Inferior parietal cortex (tissue), 1 donor: Measurements from ENCODE around the gene KLHL36.
"Not testable (repeated sequence)": the region's sequence is repeated elsewhere in the genome, so short reads cannot be mapped to it uniquely, and the experiment has no call there.

ENCODE experiments used
- DNase-seq: peaks from one replicate; pipeline ENCODE4 v3.0.0-alpha.2; 2016; ENCODE audit errors: extremely low spot score

KLHL36 gene

GRCh38 chr16:84673203-84673535 is 24.9 kb downstream of the KLHL36 start:
- no peak for DNase-seq

- no peak for DNase-seq
Observed at GRCh38 chr16:84673561-84673960, 25.2 kb downstream of the KLHL36 start.

- DNase-seq, result no peak
Observed at GRCh38 chr16:84675423-84675822, 27.1 kb downstream of the KLHL36 start.

GRCh38 chr16:84675884-84676283 is 27.6 kb downstream of the KLHL36 start:
- no peak for DNase-seq

GRCh38 chr16:84677017-84677803 is 28.9 kb downstream of the KLHL36 start:
- DNase-seq, result no peak

- no peak for DNase-seq
Observed at GRCh38 chr16:84677849-84678248, 29.5 kb downstream of the KLHL36 start.

GRCh38 chr16:84678541-84678940 is 30.2 kb downstream of the KLHL36 start:
- no peak for DNase-seq

GRCh38 chr16:84680165-84680842 is 32.0 kb downstream of the KLHL36 start:
- DNase-seq, result no peak

GRCh38 chr16:84680843-84681629 is 32.7 kb downstream of the KLHL36 start:
- no peak for DNase-seq

GRCh38 chr16:84683691-84684591 is 35.6 kb downstream of the KLHL36 start:
- DNase-seq, result no peak

- no peak for DNase-seq
Observed at GRCh38 chr16:84684592-84684965, 36.3 kb downstream of the KLHL36 start.

GRCh38 chr16:84685210-84685609 is 36.9 kb downstream of the KLHL36 start:
- no peak for DNase-seq

- no peak for DNase-seq
Observed at GRCh38 chr16:84686707-84687298, 38.5 kb downstream of the KLHL36 start.

- no peak for DNase-seq
Observed at GRCh38 chr16:84687715-84688114, 39.4 kb downstream of the KLHL36 start.

GRCh38 chr16:84688163-84688562 is 39.9 kb downstream of the KLHL36 start:
- DNase-seq, result not testable (repeated sequence)

- no peak for DNase-seq
Observed at GRCh38 chr16:84689111-84689510, 40.8 kb downstream of the KLHL36 start.

GRCh38 chr16:84690088-84690819 is 41.9 kb downstream of the KLHL36 start:
- no peak for DNase-seq

- no peak for DNase-seq
Observed at GRCh38 chr16:84692451-84693214, 44.3 kb downstream of the KLHL36 start.

- DNase-seq, result not testable (repeated sequence)
Observed at GRCh38 chr16:84693869-84694268, 45.6 kb downstream of the KLHL36 start.

- no peak for DNase-seq
Observed at GRCh38 chr16:84694980-84695379, 46.7 kb downstream of the KLHL36 start.
